Measurements from ENCODE around the gene WWOX. TPM values are rescaled to one million over a fixed set of nuclear protein-coding genes. Genes with fewer than 3 reads are reported as not detected.

Gene WWOX
- total RNA-seq, 1 donor from 2014 or later = 8.9 TPM

- Histone ChIP-seq H3K4me3 (no peak overlapping the region), H3K9me3 (replicated peaks) (no peaks in the 10 kb centered on the region), H3K27ac (replicated peaks) (no peak overlapping the region), H3K27me3 (ENCODE audit: low read depth) (peaks cover 10% of the 10 kb centered on the region), H3K4me1 (no peaks in the 10 kb centered on the region), H3K36me3 (no peaks in the 10 kb centered on the region)
- TF ChIP-seq, protein P1, sequence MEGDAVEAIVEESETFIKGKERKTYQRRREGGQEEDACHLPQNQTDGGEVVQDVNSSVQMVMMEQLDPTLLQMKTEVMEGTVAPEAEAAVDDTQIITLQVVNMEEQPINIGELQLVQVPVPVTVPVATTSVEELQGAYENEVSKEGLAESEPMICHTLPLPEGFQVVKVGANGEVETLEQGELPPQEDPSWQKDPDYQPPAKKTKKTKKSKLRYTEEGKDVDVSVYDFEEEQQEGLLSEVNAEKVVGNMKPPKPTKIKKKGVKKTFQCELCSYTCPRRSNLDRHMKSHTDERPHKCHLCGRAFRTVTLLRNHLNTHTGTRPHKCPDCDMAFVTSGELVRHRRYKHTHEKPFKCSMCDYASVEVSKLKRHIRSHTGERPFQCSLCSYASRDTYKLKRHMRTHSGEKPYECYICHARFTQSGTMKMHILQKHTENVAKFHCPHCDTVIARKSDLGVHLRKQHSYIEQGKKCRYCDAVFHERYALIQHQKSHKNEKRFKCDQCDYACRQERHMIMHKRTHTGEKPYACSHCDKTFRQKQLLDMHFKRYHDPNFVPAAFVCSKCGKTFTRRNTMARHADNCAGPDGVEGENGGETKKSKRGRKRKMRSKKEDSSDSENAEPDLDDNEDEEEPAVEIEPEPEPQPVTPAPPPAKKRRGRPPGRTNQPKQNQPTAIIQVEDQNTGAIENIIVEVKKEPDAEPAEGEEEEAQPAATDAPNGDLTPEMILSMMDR (IDR thresholded peaks at IDR 0.05; ENCODE audit: borderline replicate concordance) = no peak
- intact Hi-C loops (cut with micrococcal nuclease) = no loop called here
- DNase-seq = no peak
These were observed 907.3 kb downstream of the WWOX start for GRCh38 chr16:79006765-79007164.

DNA sequence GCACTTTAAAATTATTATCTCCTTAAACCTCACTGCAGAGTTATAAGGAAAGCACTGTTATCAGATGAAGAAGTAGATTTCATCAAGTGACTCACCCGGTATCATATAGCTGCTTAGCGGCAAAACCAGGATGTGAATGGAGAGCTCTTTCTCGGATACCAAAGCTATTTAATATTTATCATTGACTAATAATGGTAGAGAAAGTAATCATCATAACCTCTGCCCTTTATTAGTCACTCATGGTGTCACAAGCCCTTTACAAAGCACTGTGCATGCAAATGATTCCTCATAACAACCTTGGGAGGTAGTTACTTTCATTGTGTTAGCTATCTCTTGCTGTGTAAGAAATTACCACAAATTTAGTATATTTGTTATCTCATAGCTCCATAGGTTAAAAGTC lies 908.2 kb downstream of the WWOX start:
- TF ChIP-seq, protein P1 (IDR thresholded peaks at IDR 0.05; ENCODE audit: borderline replicate concordance) = no peak
- Histone ChIP-seq H3K36me3 (no peaks in the 10 kb centered on the region), H3K27ac (replicated peaks) (no peak overlapping the region), H3K4me1 (no peaks in the 10 kb centered on the region), H3K4me3 (no peak overlapping the region), H3K27me3 (ENCODE audit: low read depth) (peaks cover 10% of the 10 kb centered on the region), H3K9me3 (replicated peaks) (no peaks in the 10 kb centered on the region)
- DNase-seq = no peak
- intact Hi-C loops (cut with micrococcal nuclease) = no loop called here

- no peak for DNase-seq
- intact Hi-C loops (cut with micrococcal nuclease) = no loop called here
- H3K36me3 ChIP-seq = no peaks in the 10 kb centered on the region
- no peaks in the 10 kb centered on the region for H3K4me1 ChIP-seq
- no peaks in the 10 kb centered on the region for H3K9me3 ChIP-seq (replicated peaks)
- H3K27me3 ChIP-seq (ENCODE audit: low read depth) = peaks cover 10% of the 10 kb centered on the region
- TF ChIP-seq, protein P1 (IDR thresholded peaks at IDR 0.05; ENCODE audit: borderline replicate concordance) = no peak
- H3K4me3 ChIP-seq = no peak overlapping the region
- no peak overlapping the region for H3K27ac ChIP-seq (replicated peaks)
These were observed 908.8 kb downstream of the WWOX start for GRCh38 chr16:79008036-79008868.

GRCh38 chr16:79008869-79009179 lies 909.4 kb downstream of the WWOX start:
- DNase-seq = no peak
- Histone ChIP-seq H3K4me3 (no peak overlapping the region), H3K27ac (replicated peaks) (no peak overlapping the region), H3K27me3 (ENCODE audit: low read depth) (peaks cover 10% of the 10 kb centered on the region), H3K9me3 (replicated peaks) (no peaks in the 10 kb centered on the region), H3K36me3 (no peaks in the 10 kb centered on the region), H3K4me1 (no peaks in the 10 kb centered on the region)
- TF ChIP-seq, protein P1 (IDR thresholded peaks at IDR 0.05; ENCODE audit: borderline replicate concordance) = no peak
- intact Hi-C loops (cut with micrococcal nuclease) = no loop called here

DNA sequence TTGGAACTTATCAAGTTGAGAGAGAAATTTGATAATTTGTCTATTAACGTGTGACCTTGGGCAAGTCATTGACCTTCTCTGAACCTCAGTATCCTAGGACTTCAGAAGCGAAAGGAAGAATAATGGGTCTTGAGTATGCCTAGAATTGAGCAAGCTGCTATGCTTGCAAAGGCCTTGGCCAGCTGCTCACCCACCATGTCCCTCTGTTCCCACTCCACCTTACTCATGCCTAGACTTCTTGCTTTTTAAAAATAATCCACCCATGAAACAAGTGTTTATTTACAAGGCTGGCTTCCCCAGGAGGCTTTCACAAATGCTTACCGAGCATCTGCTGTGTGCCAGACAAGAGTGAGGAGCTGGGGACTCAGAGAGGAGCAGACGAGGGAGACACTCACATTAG lies 910.4 kb downstream of the WWOX start:
- no peaks in the 10 kb centered on the region for H3K36me3 ChIP-seq
- peaks cover 10% of the 10 kb centered on the region for H3K27me3 ChIP-seq (ENCODE audit: low read depth)
- intact Hi-C loops (cut with micrococcal nuclease) = no loop called here
- TF ChIP-seq, protein P1 (IDR thresholded peaks at IDR 0.05; ENCODE audit: borderline replicate concordance) = no peak
- no peaks in the 10 kb centered on the region for H3K4me1 ChIP-seq
- no peak overlapping the region for H3K27ac ChIP-seq (replicated peaks)
- H3K4me3 ChIP-seq = no peak overlapping the region
- DNase-seq = no peak
- H3K9me3 ChIP-seq (replicated peaks) = no peaks in the 10 kb centered on the region

Measured in left ventricle myocardium inferior (tissue), 1 donor.